Neuron (in vitro differentiated cells): ENCODE results near the gene DNAJC21.
A peak's percentile ranks its signal among the peaks of the same experiment; 100 is the strongest.

ENCODE experiments used
- H2AFZ ChIP-seq: one replicate; pipeline ENCODE4 v1.6.1; 2013; ENCODE audit warnings: low read depth, mild to moderate bottlenecking, inconsistent platforms, low read length, moderate library complexity
- H3K27me3 ChIP-seq: one replicate; pipeline ENCODE4 v1.6.1; 2013; ENCODE audit warnings: low read length; ENCODE audit not compliant: insufficient read depth
- H3K36me3 ChIP-seq: one replicate; pipeline ENCODE4 v1.6.1; 2013; ENCODE audit warnings: low read length; ENCODE audit not compliant: insufficient read depth
- H3K4me1 ChIP-seq: one replicate; pipeline ENCODE4 v1.6.1; 2013; ENCODE audit warnings: low read length; ENCODE audit not compliant: insufficient read depth
- H3K4me3 ChIP-seq: 2 replicates; pipeline ENCODE4 v1.5.1; 2013; ENCODE audit warnings: mild to moderate bottlenecking, low read length, moderate library complexity
- H3K9me3 ChIP-seq: one replicate; pipeline ENCODE4 v1.6.1; 2013; ENCODE audit warnings: low read length

DNAJC21 gene

GRCh38 chr5:34929134-34929719 is at the start of gene DNAJC21:
TSS of gene DNAJC21 (plus strand) at chr5:34929559. CDS start at chr5:34929820, 261 bp downstream.
- peaks cover 33% of the 10 kb centered on the region for H3K36me3 ChIP-seq
- H3K4me1 ChIP-seq, result peaks cover 15% of the 10 kb centered on the region

GRCh38 chr5:34881246-34881645 is 48.1 kb upstream of the DNAJC21 start:
- Histone ChIP-seq H3K4me3 (no peak overlapping the region), H3K9me3 (no peaks in the 10 kb centered on the region), H3K4me1 (no peaks in the 10 kb centered on the region), H3K36me3 (no peaks in the 10 kb centered on the region), H3K27me3 (no peaks in the 10 kb centered on the region), H2AFZ (no peak overlapping the region)

More at GRCh38 chr5:34929134-34929719, at the start of gene DNAJC21:
- H2AFZ ChIP-seq, result peak within 1 kb of the TSS; percentile 77
- no peaks in the 10 kb centered on the region for H3K27me3 ChIP-seq
- peak within 1 kb of the TSS; percentile 95 for H3K4me3 ChIP-seq
- no peaks in the 10 kb centered on the region for H3K9me3 ChIP-seq

GRCh38 chr5:34886392-34887119 is 42.8 kb upstream of the DNAJC21 start:
- no peaks in the 10 kb centered on the region for H3K4me1 ChIP-seq
- no peak overlapping the region for H3K4me3 ChIP-seq
- no peaks in the 10 kb centered on the region for H3K36me3 ChIP-seq
- no peaks in the 10 kb centered on the region for H3K9me3 ChIP-seq
- no peak overlapping the region for H2AFZ ChIP-seq
- no peaks in the 10 kb centered on the region for H3K27me3 ChIP-seq

GRCh38 chr5:34889394-34889793 is 40.0 kb upstream of the DNAJC21 start:
- H3K4me1 ChIP-seq, result no peaks in the 10 kb centered on the region
- no peaks in the 10 kb centered on the region for H3K9me3 ChIP-seq
- no peak overlapping the region for H2AFZ ChIP-seq
- no peaks in the 10 kb centered on the region for H3K27me3 ChIP-seq
- H3K36me3 ChIP-seq, result no peaks in the 10 kb centered on the region
- no peak overlapping the region for H3K4me3 ChIP-seq

- Histone ChIP-seq H3K36me3 (no peaks in the 10 kb centered on the region), H3K27me3 (no peaks in the 10 kb centered on the region), H3K4me3 (no peak overlapping the region), H3K4me1 (no peaks in the 10 kb centered on the region), H2AFZ (no peak overlapping the region), H3K9me3 (no peaks in the 10 kb centered on the region)
Observed at GRCh38 chr5:34891981-34892380, 37.4 kb upstream of the DNAJC21 start.

- no peak overlapping the region for H3K4me3 ChIP-seq
- H3K4me1 ChIP-seq, result no peaks in the 10 kb centered on the region
- no peaks in the 10 kb centered on the region for H3K9me3 ChIP-seq
- no peak overlapping the region for H2AFZ ChIP-seq
- H3K27me3 ChIP-seq, result no peaks in the 10 kb centered on the region
- H3K36me3 ChIP-seq, result no peaks in the 10 kb centered on the region
Observed at GRCh38 chr5:34892414-34892813, 36.9 kb upstream of the DNAJC21 start.

- H3K36me3 ChIP-seq, result no peaks in the 10 kb centered on the region
- H3K9me3 ChIP-seq, result no peaks in the 10 kb centered on the region
- no peaks in the 10 kb centered on the region for H3K27me3 ChIP-seq
- H2AFZ ChIP-seq, result no peak overlapping the region
- no peak overlapping the region for H3K4me3 ChIP-seq
- no peaks in the 10 kb centered on the region for H3K4me1 ChIP-seq
Observed at GRCh38 chr5:34894716-34895115, 34.6 kb upstream of the DNAJC21 start.

- H3K4me1 ChIP-seq, result no peaks in the 10 kb centered on the region
- no peaks in the 10 kb centered on the region for H3K36me3 ChIP-seq
- H2AFZ ChIP-seq, result no peak overlapping the region
- H3K4me3 ChIP-seq, result no peak overlapping the region
- H3K9me3 ChIP-seq, result no peaks in the 10 kb centered on the region
- H3K27me3 ChIP-seq, result no peaks in the 10 kb centered on the region
Observed at GRCh38 chr5:34895641-34896419, 33.5 kb upstream of the DNAJC21 start.

GRCh38 chr5:34897646-34898045 is 31.7 kb upstream of the DNAJC21 start:
- Histone ChIP-seq H3K9me3 (no peaks in the 10 kb centered on the region), H3K4me1 (no peaks in the 10 kb centered on the region), H2AFZ (no peak overlapping the region), H3K27me3 (no peaks in the 10 kb centered on the region), H3K36me3 (peaks cover 4% of the 10 kb centered on the region), H3K4me3 (no peak overlapping the region)

GRCh38 chr5:34898258-34898895 is 31.0 kb upstream of the DNAJC21 start:
- no peak overlapping the region for H3K4me3 ChIP-seq
- H3K27me3 ChIP-seq, result no peaks in the 10 kb centered on the region
- H3K36me3 ChIP-seq, result peaks cover 4% of the 10 kb centered on the region
- no peaks in the 10 kb centered on the region for H3K9me3 ChIP-seq
- no peaks in the 10 kb centered on the region for H3K4me1 ChIP-seq
- H2AFZ ChIP-seq, result no peak overlapping the region

GRCh38 chr5:34899066-34899465 is 30.3 kb upstream of the DNAJC21 start:
- Histone ChIP-seq H3K36me3 (peaks cover 4% of the 10 kb centered on the region), H3K4me3 (no peak overlapping the region), H3K4me1 (no peaks in the 10 kb centered on the region), H3K9me3 (no peaks in the 10 kb centered on the region), H3K27me3 (no peaks in the 10 kb centered on the region), H2AFZ (no peak overlapping the region)

- Histone ChIP-seq H3K4me3 (no peak overlapping the region), H3K9me3 (no peaks in the 10 kb centered on the region), H3K36me3 (peaks cover 7% of the 10 kb centered on the region), H3K4me1 (no peaks in the 10 kb centered on the region), H2AFZ (no peak overlapping the region), H3K27me3 (no peaks in the 10 kb centered on the region)
Observed at GRCh38 chr5:34900652-34901051, 28.7 kb upstream of the DNAJC21 start.

GRCh38 chr5:34903260-34903659 is 26.1 kb upstream of the DNAJC21 start:
- H3K4me3 ChIP-seq, result no peak overlapping the region
- H2AFZ ChIP-seq, result no peak overlapping the region
- H3K4me1 ChIP-seq, result no peaks in the 10 kb centered on the region
- peaks cover 22% of the 10 kb centered on the region for H3K36me3 ChIP-seq
- no peaks in the 10 kb centered on the region for H3K9me3 ChIP-seq
- no peaks in the 10 kb centered on the region for H3K27me3 ChIP-seq
